Neutrophil (primary cell): Measurements from ENCODE around the gene EOLA2.

ENCODE experiments used
- H3K27ac ChIP-seq: fragments of 200-600 bp; sonication (generic); 2 replicates; pipeline ENCODE4 v1.5.1; 2016; ENCODE audit warnings: mild to moderate bottlenecking, moderate library complexity
- H3K27me3 ChIP-seq: fragments of 200-600 bp; sonication (generic); 2 replicates; pipeline ENCODE4 v1.6.0; 2016; ENCODE audit warnings: mild to moderate bottlenecking
- H3K36me3 ChIP-seq: fragments of 200-600 bp; sonication (generic); 2 replicates; pipeline ENCODE4 v1.5.1; 2017
- H3K4me1 ChIP-seq, 2 experiments: fragments of 200-600 bp in 1 of 2; sonication (generic) in 1 of 2; 1 replicate in 1 of 2; 2 replicates in 1 of 2; pipeline versions ENCODE4 v1.5.1 to v1.6.1; 2013 to 2016; ENCODE audit warnings: low read depth in 1 of 2, low read length in 1 of 2, mild to moderate bottlenecking in 1 of 2, moderate library complexity in 1 of 2; ENCODE audit not compliant: control insufficient read depth in 1 of 2, insufficient read depth in 1 of 2
- H3K4me3 ChIP-seq, 2 experiments: fragments of 200-600 bp in 1 of 2; sonication (generic) in 1 of 2; 1 replicate in 1 of 2; 2 replicates in 1 of 2; pipeline ENCODE4 v1.5.1; 2013 to 2016; ENCODE audit warnings: low read depth in 1 of 2, low read length in 1 of 2, mild to moderate bottlenecking in 1 of 2, moderate library complexity in 1 of 2
- H3K9me3 ChIP-seq: fragments of 200-600 bp; sonication (generic); 2 replicates; pipeline ENCODE4 v1.5.1; 2016
- CTCF ChIP-seq: fragments of 200-600 bp; sonication (generic); IDR thresholded peaks from 2 replicates; pipeline ENCODE4 v1.5.1; 2016; ENCODE audit warnings: antibody characterized with exemption

The EOLA2 gene

DNA sequence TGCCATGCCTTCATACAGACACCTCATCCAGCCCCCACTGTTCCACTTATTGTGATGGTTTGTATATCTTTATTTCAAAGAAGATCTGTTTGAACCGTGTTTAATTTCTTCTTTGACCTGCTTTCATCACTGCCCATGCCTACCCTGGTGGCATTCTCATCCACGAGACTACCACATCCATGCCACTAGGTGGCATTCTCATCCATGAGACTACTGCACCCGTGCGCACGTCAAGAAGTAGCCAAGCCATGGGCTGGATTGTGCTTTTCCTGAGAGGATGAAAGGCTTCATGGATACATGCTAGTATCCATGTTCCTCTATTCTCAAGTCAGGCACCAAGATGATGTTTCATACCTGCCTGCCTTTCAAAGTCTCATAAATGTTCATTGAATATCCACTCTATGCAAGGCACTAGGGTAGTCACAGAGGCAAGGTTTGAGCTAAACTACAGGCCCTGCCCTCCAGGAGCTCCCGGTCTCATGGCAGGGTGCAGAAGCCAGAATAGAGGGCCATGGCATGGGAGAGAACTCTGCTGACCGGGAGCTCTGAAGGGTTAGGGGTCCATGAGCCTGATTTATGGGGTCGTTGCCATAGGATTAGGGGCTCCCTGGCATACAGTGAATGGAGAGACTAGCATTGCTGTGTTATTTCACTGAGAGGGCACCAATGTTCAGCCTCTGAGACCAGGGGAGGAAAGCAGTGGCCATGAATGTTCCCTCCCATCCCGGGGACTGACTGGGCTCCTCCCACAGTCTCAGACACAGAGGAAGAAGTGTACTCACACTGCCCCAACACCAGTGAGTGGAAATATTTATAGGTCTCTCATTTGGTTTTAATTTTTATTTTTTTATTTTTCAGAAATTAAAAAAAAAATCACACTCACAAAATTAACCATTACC, 24.8 kb upstream of the EOLA2 start:
- H3K27ac ChIP-seq = no peak overlapping the region
- peaks cover 28% of the 10 kb centered on the region for H3K36me3 ChIP-seq
- no peak overlapping the region for H3K4me3 ChIP-seq
- no peak for TF ChIP-seq CTCF
- no peaks in the 10 kb centered on the region for H3K27me3 ChIP-seq
- H3K4me1 ChIP-seq = no peaks in the 10 kb centered on the region
- no peaks in the 10 kb centered on the region for H3K9me3 ChIP-seq

DNA sequence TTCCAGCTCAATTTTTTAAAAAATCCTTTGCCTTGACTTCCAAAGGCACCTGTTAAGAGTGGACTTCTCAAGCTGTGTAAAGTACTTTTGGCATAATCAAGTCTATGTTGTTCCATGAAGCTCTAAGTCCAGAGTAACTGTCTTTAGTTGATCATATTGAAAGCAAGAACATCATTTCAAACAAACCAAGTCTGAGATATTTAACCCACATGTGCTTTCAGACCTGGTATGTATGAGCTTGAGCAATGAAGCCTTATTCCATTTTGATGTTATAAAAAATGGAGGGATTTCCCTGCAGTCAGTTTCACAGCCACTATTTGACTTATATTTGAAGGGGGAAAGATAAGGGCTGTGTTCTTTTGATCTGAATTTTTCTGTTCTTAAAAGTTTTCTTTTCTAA, 23.7 kb upstream of the EOLA2 start:
- Histone ChIP-seq H3K36me3 (peaks cover 28% of the 10 kb centered on the region), H3K4me3 (no peak overlapping the region), H3K9me3 (no peaks in the 10 kb centered on the region), H3K4me1 (no peaks in the 10 kb centered on the region), H3K27ac (no peak overlapping the region), H3K27me3 (no peaks in the 10 kb centered on the region)
- no peak for TF ChIP-seq CTCF

GRCh38 chrX:149961572-149961971, 23.3 kb upstream of the EOLA2 start:
- Histone ChIP-seq H3K9me3 (no peaks in the 10 kb centered on the region), H3K27ac (no peak overlapping the region), H3K4me1 (no peaks in the 10 kb centered on the region), H3K36me3 (peaks cover 28% of the 10 kb centered on the region), H3K4me3 (no peak overlapping the region), H3K27me3 (no peaks in the 10 kb centered on the region)
- no peak for TF ChIP-seq CTCF

- no peaks in the 10 kb centered on the region for H3K4me1 ChIP-seq
- H3K27ac ChIP-seq = no peak overlapping the region
- no peaks in the 10 kb centered on the region for H3K27me3 ChIP-seq
- no peaks in the 10 kb centered on the region for H3K9me3 ChIP-seq
- peaks cover 45% of the 10 kb centered on the region for H3K36me3 ChIP-seq
- no peak overlapping the region for H3K4me3 ChIP-seq
- TF ChIP-seq CTCF = no peak
These were observed 12.4 kb upstream of the EOLA2 start for GRCh38 chrX:149950681-149951080.

DNA sequence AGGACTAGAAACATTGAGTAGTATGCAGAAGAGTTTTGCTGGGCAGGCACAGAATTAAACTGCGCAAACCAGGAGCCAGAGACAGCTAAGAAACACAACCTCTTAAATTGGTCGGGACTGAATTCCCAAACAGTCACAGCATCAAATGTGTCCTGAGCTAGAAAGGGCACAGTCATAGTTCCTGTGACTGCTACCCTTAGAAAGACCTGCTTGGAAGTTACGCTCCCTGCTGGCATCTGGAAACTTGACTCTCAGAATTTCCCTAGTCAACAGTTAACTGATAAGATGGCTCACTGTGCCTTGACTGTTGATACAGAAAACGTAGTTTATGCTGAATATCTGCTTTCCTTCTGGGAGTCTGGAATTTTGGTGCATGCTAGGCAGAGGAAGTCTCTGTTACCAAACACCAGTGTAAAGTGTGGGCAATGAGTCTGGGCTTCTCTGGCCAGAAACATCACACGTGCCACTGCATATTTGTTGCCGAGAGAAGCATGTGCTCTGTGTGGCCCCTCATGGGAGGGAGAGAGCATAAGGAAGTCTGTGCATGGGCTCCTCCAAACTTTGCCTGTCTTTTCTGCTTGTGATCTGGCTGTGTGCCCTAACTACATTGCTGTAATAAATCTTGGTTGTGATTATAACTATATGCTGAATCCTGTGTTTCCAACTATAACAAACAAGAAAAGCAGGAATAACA, 11.6 kb upstream of the EOLA2 start:
- TF ChIP-seq CTCF = no peak

More for the DNA sequence above, 11.6 kb upstream of the EOLA2 start:
- Histone ChIP-seq H3K36me3 (peaks cover 51% of the 10 kb centered on the region), H3K27me3 (no peaks in the 10 kb centered on the region), H3K27ac (no peak overlapping the region), H3K4me3 (no peak overlapping the region), H3K4me1 (no peaks in the 10 kb centered on the region), H3K9me3 (no peaks in the 10 kb centered on the region)
